SK-N-MC (cell line): ENCODE measurements around the gene TULP3.

Experiments used
- EZH2 ChIP-seq: fragments of 200-600 bp; sonication (generic); IDR thresholded peaks from one replicate; pipeline ENCODE4 v1.6.1; 2017; ENCODE audit warnings: antibody characterized with exemption
- POLR2AphosphoS5 ChIP-seq: IDR thresholded peaks from 2 replicates; pipeline ENCODE4 v1.6.1; 2012; ENCODE audit warnings: mild to moderate bottlenecking, low read depth, low read length, borderline replicate concordance

DNA sequence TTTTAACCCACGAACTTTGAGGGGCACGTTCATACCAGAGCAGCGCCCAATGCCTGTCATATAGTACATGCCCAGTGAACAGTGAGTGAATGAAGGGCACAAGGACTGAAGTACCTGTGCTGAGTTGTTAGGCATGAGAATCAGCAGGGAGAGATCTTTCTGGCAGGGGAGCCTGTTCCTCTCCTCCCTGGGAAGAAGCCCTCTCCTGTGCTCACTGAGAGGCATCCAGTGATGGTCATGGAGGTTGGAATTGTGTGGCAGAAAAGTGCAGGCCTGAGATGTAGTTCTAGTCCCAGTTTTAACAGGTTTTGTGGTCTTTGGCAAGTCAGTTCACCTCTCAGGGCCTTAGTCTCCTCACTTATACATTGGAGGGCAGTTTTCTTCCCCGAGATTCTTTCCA lies 89.1 kb downstream of the TULP3 start:
- TF ChIP-seq EZH2, result no peak
- TF ChIP-seq POLR2AphosphoS5, result no peak
